Measurements from ENCODE around the gene STK16.
"Not testable (repeated sequence)": the region's sequence is repeated elsewhere in the genome, so short reads cannot be mapped to it uniquely, and the experiment has no call there.

STK16 gene

GRCh38 chr2:219245148-219245898 is at the start of gene STK16, which contains the start of gene GLB1L:
TSS of gene STK16 (plus strand) at chr2:219245479. CDS start at chr2:219246000, 521 bp downstream.
TSS of gene GLB1L (minus strand) at chr2:219245444. CDS start at chr2:219243573, 1,871 bp downstream.
- DNase-seq: peak; percentile 84 to 97

GRCh38 chr2:219197388-219197787 is 47.9 kb upstream of the STK16 start:
- DNase-seq: no peak

- DNase-seq: no peak
Observed at GRCh38 chr2:219198974-219199373, 46.3 kb upstream of the STK16 start.

GRCh38 chr2:219199470-219200211 is 45.6 kb upstream of the STK16 start:
- no peak for DNase-seq

- not testable (repeated sequence) for DNase-seq
Observed at GRCh38 chr2:219200502-219201326, 44.6 kb upstream of the STK16 start.

GRCh38 chr2:219201331-219201730 is 43.9 kb upstream of the STK16 start:
- not testable (repeated sequence) for DNase-seq

GRCh38 chr2:219204425-219205164 is 40.7 kb upstream of the STK16 start:
- no peak for DNase-seq

- no peak for DNase-seq
Observed at GRCh38 chr2:219205165-219205538, 40.1 kb upstream of the STK16 start.

GRCh38 chr2:219205981-219206327 is 39.3 kb upstream of the STK16 start:
- no peak for DNase-seq

GRCh38 chr2:219206328-219207133 is 38.7 kb upstream of the STK16 start, which contains the start of gene ZFAND2B:
TSS of gene ZFAND2B (plus strand) at chr2:219206782. CDS start at chr2:219206988, 206 bp downstream.
- peak; percentile 91 to 93 for DNase-seq

GRCh38 chr2:219207134-219207883 is 38.0 kb upstream of the STK16 start:
- DNase-seq: no peak

- DNase-seq: no peak
Observed at GRCh38 chr2:219207884-219208740, 37.2 kb upstream of the STK16 start.

GRCh38 chr2:219209236-219210195 is 35.8 kb upstream of the STK16 start:
- DNase-seq: no peak

- no peak for DNase-seq
Observed at GRCh38 chr2:219210196-219210885, 34.9 kb upstream of the STK16 start.

GRCh38 chr2:219210886-219211362 is 34.4 kb upstream of the STK16 start:
- DNase-seq: no peak

GRCh38 chr2:219213026-219213415 is 32.3 kb upstream of the STK16 start:
- DNase-seq: no peak

GRCh38 chr2:219213486-219214071 is 31.7 kb upstream of the STK16 start:
- no peak for DNase-seq

Data from inflammatory macrophage treated with lipopolysaccharide for 1 hour (primary cell).